ENCODE measurements around the gene CAMK2B.

CAMK2B gene

GRCh38 chr7:44324204-44324480 is 1.3 kb downstream of the CAMK2B start:
- Histone ChIP-seq H3K4me3 (ENCODE audit: low read depth, low read length) (no peak overlapping the region), H3K27ac (no peak overlapping the region), H3K27me3 (replicated peaks) (peaks cover 25% of the 10 kb centered on the region), H3K36me3 (replicated peaks) (no peaks in the 10 kb centered on the region)
- peak; percentile 2 for TF ChIP-seq CTCF (IDR thresholded peaks at IDR 0.05; ENCODE audit: low read depth, low read length, missing control alignments)
- no peak for DNase-seq
- in situ Hi-C loops (cut with HindIII; ENCODE audit: low pct_ligation_motif_present, low sequenced_read_pairs), result no loop called here

DNA sequence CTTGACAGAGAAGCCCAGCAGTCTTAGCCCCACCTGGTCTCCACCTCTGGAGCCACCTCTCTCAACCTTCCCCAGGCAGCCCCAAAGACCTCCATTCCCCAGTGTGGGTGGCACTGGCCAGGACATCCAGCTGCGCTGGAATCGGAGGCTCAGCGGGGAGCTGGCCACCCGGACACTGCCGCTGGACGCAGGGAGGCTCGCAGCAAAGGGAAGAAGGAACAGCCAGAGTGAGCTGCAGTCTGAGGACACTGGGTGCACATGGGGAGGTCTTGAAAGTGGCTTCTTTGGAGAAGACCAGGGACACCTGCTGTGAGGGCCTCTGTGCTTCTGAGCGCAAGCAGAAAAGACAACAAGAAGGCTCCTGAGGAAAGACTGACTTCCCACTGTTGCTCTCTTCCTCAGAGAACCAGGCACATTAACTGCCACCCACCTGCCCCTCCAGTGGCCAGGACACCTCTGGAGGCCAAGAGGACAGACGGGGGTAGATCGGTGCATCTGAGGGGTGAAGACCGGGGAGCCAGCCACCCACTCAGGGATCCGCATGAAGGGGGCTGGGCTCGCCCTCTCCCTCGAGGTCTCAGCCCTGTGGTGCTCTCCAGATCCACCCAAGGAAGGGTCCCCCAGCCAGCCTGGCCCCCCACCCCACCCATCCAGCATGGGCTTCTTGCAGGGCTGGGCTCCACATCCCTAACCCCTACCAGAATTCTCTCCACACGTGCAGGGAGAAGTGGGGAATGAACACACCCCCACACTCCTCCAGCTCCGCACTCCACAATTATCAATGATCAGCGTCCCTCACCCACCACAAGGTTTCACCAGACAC is 1.8 kb downstream of the CAMK2B start:
- Histone ChIP-seq H3K27me3 (replicated peaks) (peaks cover 25% of the 10 kb centered on the region), H3K36me3 (replicated peaks) (no peaks in the 10 kb centered on the region), H3K27ac (no peak overlapping the region), H3K4me3 (ENCODE audit: low read depth, low read length) (no peak overlapping the region)
- TF ChIP-seq CTCF (IDR thresholded peaks at IDR 0.05; ENCODE audit: low read depth, low read length, missing control alignments), result no peak
- in situ Hi-C loops (cut with HindIII; ENCODE audit: low pct_ligation_motif_present, low sequenced_read_pairs), result no loop called here
- DNase-seq, result no peak

DNA sequence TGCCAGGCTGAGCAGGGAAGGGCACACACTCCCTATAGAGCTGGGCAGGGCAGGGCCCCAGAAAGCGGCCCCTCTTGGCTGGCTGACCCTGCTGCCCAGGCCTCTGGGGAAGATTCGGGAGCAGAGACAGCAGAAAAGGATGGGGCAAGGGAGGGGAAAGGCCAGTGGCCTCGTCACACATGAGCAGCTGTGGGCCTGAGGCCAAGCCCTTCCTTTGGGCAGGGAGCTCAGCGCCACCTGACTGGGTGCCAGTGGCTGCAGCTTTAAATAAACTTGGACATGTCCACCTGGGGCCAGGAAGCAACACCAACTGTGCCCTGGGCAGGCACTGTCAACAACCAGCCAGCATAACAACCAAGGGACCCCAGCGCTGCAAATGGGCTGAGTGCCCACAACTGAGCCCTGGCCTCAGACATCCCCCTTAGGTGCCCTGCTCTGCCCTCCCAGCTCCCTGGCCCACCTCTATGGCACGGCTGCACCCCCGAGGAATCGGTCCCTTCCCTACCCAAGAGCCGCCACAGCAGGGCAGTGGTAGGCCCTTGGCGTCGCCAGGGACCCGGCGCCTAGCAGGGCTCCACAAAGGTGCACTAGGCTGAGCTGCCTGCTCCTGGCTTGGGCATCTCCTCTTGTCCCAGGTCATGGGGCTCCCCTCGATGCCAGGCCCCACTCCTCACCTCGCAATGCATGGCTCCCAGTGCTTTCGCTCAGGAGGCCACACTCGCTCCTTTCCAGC is 2.6 kb downstream of the CAMK2B start:
- DNase-seq, result no peak
- no peak overlapping the region for H3K27ac ChIP-seq
- no peaks in the 10 kb centered on the region for H3K36me3 ChIP-seq (replicated peaks)
- no peak for TF ChIP-seq CTCF (IDR thresholded peaks at IDR 0.05; ENCODE audit: low read depth, low read length, missing control alignments)
- in situ Hi-C loops (cut with HindIII; ENCODE audit: low pct_ligation_motif_present, low sequenced_read_pairs), result no loop called here
- no peak overlapping the region for H3K4me3 ChIP-seq (ENCODE audit: low read depth, low read length)
- peaks cover 25% of the 10 kb centered on the region for H3K27me3 ChIP-seq (replicated peaks)

GRCh38 chr7:44321796-44322195 is 3.6 kb downstream of the CAMK2B start:
- no peak overlapping the region for H3K4me3 ChIP-seq (ENCODE audit: low read depth, low read length)
- in situ Hi-C loops (cut with HindIII; ENCODE audit: low pct_ligation_motif_present, low sequenced_read_pairs), result no loop called here
- DNase-seq, result no peak
- H3K27ac ChIP-seq, result no peak overlapping the region
- no peak for TF ChIP-seq CTCF (IDR thresholded peaks at IDR 0.05; ENCODE audit: low read depth, low read length, missing control alignments)
- peaks cover 21% of the 10 kb centered on the region for H3K27me3 ChIP-seq (replicated peaks)
- no peaks in the 10 kb centered on the region for H3K36me3 ChIP-seq (replicated peaks)

DNA sequence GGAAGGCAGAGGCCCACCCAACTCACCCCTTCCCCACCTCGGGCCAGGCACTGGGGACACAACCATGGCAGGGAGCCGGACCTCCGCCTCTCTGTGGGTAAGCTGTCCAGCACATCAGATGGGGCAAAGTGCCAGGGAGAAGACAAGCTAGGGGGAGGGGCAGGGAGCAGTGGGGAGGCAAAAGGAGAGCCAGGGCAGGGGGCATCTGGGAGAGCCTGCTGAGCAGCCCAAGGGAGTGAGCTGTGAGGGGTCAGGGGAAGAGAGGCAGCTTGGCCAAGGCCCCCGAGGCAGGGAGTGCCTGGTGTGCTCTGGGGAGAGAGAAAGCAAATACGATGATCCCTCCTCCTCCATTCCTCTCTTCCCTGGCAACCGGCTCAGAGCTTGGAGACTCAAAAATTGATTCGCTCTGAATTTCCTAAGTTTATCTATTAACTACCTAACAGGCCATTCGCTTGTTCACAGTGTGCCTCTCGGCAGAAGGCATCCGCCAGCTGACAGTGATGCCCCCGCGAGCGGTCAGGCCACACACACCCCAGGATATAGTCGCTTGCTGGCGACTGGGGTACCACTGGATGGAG is 4.5 kb downstream of the CAMK2B start:
- Histone ChIP-seq H3K27me3 (replicated peaks) (peaks cover 13% of the 10 kb centered on the region), H3K4me3 (ENCODE audit: low read depth, low read length) (no peak overlapping the region), H3K27ac (no peak overlapping the region), H3K36me3 (replicated peaks) (no peaks in the 10 kb centered on the region)
- in situ Hi-C loops (cut with HindIII; ENCODE audit: low pct_ligation_motif_present, low sequenced_read_pairs), result no loop called here
- DNase-seq, result no peak
- TF ChIP-seq CTCF (IDR thresholded peaks at IDR 0.05; ENCODE audit: low read depth, low read length, missing control alignments), result no peak

Measured in brain microvascular endothelial cell (primary cell).